GM19397 (cell line): ENCODE measurements around the gene SURF4.
A peak's percentile ranks its signal among the peaks of the same experiment; 100 is the strongest.

Experiments used
- ATAC-seq: cut with Tn5 transposase; IDR thresholded peaks from one replicate; pipeline ENCODE4 v1.9.1; 2021; ENCODE audit warnings: mild to moderate bottlenecking, moderate library complexity; ENCODE audit not compliant: unreplicated experiment

The SURF4 gene

GRCh38 chr9:133353548-133353947 lies 22.3 kb downstream of the SURF4 start:
- ATAC-seq = no peak

DNA sequence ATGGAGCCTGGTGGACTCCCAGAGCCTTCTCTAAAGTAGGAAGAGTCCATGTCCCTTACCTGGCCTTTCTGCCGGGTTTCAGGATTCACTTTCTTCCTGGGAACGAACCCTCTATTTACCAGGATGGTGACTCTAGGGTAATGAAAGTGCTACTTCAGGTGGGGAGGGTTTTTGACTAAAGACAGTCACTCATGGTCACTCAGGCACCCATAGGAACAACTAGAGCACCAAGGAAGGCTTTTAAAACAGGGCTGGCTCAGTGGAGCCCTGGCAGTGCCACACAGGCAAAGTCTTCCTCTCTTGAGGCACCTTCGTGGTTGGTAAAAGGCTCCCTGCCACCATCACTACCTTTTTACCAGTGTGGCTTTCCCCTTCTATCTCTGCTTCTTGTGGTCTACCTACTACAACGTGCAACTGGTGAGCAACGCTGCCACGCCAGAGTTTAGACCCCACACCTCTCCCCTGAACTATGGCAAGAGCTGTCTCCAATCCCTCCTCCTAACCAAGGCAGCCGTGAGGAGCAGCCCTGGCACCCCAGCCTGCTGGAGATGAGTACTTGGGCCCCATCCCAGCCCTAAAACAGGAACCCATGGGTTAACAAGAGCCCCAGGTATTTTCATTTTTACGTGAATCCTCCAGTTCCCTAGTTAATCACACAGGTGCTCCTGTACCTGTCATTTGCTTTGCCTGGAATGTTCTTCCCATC lies 23.1 kb downstream of the SURF4 start:
- no peak for ATAC-seq

- ATAC-seq = no peak
These were observed 23.8 kb downstream of the SURF4 start for GRCh38 chr9:133351908-133352634.

DNA sequence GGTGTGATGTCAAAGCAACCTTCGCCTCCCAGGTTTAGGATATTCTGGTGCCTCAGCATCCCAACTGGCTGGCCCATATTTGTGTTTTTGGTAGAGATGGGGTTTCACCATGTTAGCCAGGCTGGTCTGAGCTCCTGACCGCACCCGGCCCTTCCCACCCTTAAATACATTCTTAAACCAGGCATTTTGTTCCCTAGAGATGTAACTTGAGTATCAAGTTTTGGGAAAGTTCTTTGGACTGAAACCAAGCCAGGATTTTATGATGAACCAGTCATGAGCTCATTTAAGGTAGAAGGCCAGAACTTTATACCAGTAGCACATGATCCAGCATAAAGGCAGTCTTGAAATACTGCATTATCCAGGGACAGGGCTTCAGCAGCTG lies 24.3 kb downstream of the SURF4 start:
- no peak for ATAC-seq

DNA sequence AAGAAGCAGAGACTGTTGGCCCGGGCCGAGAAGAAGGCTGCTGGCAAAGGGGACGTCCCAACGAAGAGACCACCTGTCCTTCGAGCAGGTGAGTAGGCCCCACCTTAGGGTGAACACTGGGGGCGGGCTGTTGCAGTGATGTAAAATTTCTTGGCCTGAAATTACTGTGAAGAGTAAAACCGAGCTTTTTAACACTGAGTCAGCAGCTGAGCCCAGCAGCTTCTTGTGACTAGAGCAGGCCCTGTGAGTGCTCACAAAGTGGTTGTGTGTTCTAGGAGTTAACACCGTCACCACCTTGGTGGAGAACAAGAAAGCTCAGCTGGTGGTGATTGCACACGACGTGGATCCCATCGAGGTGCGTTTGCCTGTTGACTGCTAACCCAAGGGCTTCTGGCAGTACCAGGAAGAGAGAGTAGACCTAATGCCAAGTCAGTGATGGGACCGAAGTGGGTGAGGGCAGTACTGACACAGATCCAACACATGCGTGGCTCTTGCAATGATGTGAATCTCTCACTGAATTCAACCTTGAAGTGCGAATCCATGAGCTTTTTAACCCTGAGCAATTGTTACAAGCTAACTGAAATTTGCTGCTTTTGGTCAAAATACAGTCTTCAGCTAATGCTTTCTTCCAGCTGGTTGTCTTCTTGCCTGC lies 25.8 kb downstream of the SURF4 start:
- ATAC-seq = no peak

- no peak for ATAC-seq
These were observed 26.9 kb downstream of the SURF4 start for GRCh38 chr9:133348718-133349573.

DNA sequence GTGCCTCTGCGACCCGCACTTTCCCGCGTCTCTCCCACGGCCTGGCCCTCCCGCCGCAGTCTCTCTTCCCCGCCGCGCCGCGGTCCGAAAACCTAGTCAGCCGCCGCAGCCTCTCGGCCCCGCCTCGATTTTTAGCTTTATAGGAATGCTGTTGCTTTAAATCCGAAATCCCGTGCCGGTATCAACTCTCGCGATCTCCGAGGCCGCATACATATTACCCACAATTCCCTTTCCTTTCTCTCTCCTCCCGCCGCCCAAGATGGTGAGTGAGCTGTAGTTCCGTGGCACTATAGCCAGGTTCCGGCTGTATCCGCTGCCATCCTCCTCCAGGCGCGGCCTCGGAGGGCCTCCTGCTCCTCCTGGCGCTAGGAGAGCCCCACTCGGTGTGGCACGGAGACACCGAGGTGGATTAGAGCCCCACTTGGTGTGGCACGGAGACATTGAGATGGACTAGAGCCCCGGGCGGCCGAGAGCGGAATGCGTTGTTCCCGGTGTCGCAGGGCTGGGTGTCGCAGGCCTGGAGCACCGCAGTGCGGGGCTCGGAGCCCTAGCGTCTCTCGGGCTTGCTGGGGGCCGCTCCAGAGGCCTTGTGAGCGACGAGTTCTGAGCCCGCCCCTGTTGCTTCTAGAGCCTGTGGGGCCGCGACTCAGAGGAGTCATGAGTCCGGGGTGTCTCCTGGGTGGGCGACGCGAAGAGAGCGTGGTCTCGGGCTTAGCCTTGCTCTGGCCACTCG lies 27.7 kb downstream of the SURF4 start, which contains the start of the genes MED22 and RPL7A:
Gene MED22 (minus strand): TSS at position 147 of the 733 bp plus-strand sequence. CDS start 1,469 bp downstream, outside the sequence.
Gene RPL7A (plus strand): TSS at position 234 of the 733 bp plus-strand sequence. CDS start 26 bp downstream, at position 260.
- peak; percentile 48 for ATAC-seq

DNA sequence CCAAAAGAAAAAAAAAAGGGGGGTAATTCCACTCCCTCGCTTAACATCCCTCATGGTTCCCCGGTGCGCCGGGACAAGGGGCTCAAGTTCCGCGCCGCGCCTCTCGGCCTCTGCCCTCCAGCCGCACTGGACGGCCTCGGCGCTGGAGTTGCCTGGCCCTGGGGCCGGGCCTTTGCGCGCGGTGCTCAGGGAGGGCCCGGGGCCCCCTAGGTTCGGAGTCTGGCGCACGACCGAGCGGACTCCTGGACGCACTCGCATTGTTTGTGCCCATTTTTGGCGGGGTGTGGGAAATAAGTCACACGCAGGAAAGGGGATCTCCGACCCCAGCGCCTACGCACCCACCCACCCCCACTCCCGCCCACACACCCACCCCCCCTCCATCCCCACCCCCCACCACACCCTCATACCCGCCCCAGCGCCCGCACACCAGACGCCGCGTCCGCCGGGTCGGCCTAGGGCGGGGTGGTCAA lies 28.3 kb downstream of the SURF4 start:
- peak; percentile 34 for ATAC-seq

- no peak for ATAC-seq
These were observed 29.7 kb downstream of the SURF4 start for GRCh38 chr9:133346021-133346785.

DNA sequence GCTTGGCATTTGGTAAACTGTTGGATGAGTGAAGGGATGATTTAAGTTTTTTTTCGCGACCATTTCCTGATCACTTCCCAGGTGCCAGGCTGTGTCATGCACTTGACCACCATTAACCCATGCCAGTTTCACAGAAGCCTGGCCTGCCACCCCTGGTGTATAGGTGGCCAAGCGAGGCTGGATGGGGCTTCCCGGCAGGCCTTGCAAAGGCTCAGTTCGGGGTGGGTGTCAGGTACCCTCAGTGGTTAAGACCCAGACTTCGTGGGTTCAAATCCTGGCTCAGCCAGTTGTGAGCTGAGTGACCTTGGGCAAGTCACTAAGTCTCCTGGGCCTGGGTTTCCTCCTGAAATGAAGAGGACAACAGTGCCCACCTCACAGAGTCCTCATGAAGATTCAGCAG lies 30.3 kb downstream of the SURF4 start:
- ATAC-seq = no peak

DNA sequence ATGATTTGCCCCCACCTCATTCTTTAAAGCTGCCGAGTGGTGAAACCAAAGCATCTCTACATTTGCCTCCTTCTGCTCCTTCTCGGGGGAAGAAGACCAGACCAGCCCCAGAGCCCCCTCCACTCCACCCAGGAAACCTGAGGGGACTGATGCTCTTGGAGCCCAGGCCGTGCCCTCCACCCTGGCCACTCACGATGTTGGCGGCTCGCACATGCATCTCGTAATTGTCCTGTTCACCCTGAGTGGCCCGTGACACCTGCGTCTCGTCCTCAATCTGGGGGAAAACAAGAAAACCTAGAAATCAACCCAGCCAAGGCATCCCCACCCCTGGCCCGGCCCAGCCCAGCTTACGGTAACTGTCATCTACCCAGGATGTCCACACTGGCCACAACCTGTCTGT lies 30.9 kb downstream of the SURF4 start:
- ATAC-seq = no peak

GRCh38 chr9:133344071-133344470 lies 31.8 kb downstream of the SURF4 start:
- no peak for ATAC-seq

- no peak for ATAC-seq
These were observed 33.3 kb downstream of the SURF4 start for GRCh38 chr9:133342570-133342969.

DNA sequence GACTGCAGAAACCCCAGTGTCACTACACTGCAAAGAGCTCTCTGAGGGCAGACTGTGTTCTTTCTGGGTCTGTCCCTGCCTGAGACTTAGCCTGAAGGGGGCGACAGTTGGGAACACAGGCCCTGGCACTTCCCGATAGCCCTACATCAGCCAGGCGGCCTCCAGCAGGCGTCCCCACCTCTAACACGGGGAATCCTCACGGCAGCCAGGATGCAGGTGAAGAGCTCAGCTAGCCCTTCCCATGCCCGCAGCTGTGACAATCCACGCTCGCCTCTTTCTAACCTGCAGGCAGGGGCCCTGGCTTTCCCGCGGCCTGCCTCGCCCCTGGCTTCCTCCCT lies 33.8 kb downstream of the SURF4 start:
- no peak for ATAC-seq

DNA sequence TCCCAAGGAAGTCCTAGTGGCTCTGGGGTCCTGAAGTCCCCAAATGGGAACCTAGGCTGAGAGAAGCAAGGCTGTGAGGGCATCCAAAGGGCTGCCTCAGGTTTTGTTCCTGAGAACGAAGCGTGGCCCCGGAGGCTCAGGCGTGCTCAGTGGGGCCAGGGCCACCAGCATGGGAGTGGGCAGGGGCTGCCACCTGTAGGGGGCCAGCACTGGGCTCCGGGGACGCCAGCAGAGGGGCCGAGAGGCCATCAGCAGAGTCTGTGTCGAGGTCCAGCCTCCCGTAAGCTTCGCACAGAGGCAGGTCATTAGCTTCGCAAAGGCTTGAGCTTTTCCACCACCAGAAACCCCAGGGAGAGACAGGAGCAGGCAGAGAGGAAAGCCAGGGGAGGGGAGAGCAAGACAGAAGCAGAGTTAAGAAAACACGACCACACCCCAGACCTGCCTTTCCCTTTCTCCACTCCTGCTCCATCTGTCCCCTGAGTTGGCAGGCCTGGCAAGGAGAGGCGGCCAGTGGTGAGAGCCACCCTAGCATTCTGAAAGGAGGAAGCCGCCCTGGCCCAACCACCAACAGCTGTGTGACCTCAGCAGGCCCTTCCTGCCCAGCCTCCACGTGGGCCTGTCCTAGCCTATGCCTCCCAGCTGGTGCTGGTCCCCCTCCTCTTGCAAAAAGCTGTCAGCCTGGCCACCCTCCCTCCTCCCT lies 34.3 kb downstream of the SURF4 start:
- no peak for ATAC-seq

- ATAC-seq = no peak
These were observed 34.9 kb downstream of the SURF4 start for GRCh38 chr9:133340916-133341315.

GRCh38 chr9:133340256-133340655 lies 35.6 kb downstream of the SURF4 start:
- ATAC-seq = no peak

DNA sequence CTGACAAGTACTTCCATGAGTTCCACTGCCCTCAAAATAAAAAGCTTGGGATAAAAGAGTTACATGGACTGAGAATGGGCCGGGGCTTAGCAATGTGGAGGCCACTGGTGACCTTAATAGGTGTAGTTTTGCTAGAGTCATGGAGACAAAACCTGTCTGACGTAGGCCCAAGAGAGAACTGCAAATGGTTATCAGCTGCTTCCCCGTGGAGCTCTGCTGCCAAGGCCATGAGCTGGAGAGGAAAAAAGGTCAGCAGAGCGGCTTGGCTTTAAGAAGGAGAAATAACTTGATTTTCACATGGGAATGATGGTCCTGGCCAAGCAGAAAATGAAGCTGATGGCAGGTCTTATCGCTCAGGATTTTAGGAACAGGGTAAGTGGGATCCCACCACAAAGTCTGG lies 36.2 kb downstream of the SURF4 start:
- ATAC-seq = no peak
